ENCODE data around the gene ADA. TPM values are rescaled to one million over a fixed set of nuclear protein-coding genes. Genes with fewer than 3 reads are reported as not detected.

ADA gene
- total and polyA plus RNA-seq, 2 of the 13 experiments (the other 11 are each of a cell fraction or from before 2014, with no cell fraction given): 2.5 to 11.3 TPM

DNA sequence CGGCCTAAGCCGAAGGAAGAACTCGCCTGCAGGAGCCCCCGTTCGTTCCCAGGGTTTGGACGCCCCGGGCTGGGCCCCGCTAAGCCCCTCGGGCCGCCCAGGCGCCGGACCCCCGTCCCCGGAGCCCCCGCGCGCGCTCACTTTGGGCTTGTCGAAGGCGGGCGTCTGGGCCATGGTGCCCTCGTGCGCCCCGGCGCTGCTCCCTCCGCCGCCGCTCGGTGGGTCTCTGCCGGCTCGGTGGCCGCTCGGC, 140 bp downstream of the ADA start (continued):
- TF ChIP-seq GTF3A (CRISPR knock-in tag; conservative IDR thresholded peaks at IDR 0.05) (0 out of 2 replicates have a peak, but pooled peaks have one; percentile 4), FOXO1 (CRISPR knock-in tag; IDR thresholded peaks at IDR 0.05) (no peak), ZFP62 (CRISPR knock-in tag; IDR thresholded peaks at IDR 0.05) (0 out of 2 replicates have a peak, but pooled peaks have one; percentile 38), ZBED4 (CRISPR knock-in tag; IDR thresholded peaks at IDR 0.05; ENCODE audit: borderline replicate concordance) (peak; percentile 28; the same call in 1 of the 2 replicates), WIZ (CRISPR knock-in tag; IDR thresholded peaks at IDR 0.05) (no peak), ZBTB8A (CRISPR knock-in tag; IDR thresholded peaks at IDR 0.05; ENCODE audit: borderline replicate concordance, low read depth) (no peak), FLYWCH1 (CRISPR knock-in tag; IDR thresholded peaks at IDR 0.05) (0 out of 2 replicates have a peak, but pooled peaks have one; percentile 24), KMT2A (CRISPR knock-in tag; IDR thresholded peaks at IDR 0.05) (no peak), RCOR2 (CRISPR knock-in tag; IDR thresholded peaks at IDR 0.05) (0 out of 2 replicates have a peak, but pooled peaks have one; percentile 3), ZNF780A (CRISPR knock-in tag; IDR thresholded peaks at IDR 0.05) (no peak), SMC3 (IDR thresholded peaks at IDR 0.05; ENCODE audit: low read length) (no peak), ZNF18 (CRISPR knock-in tag; IDR thresholded peaks at IDR 0.05; ENCODE audit: insufficient replicate concordance) (no peak), CEBPB (IDR thresholded peaks at IDR 0.05; ENCODE audit: borderline replicate concordance, low read depth, low read length) (no peak), ZSCAN5A (CRISPR knock-in tag; IDR thresholded peaks at IDR 0.05; ENCODE audit: borderline replicate concordance) (no peak), ZFX (CRISPR knock-in tag; IDR thresholded peaks at IDR 0.05; ENCODE audit: low read depth) (peak; percentile 42; the same call in 1 of the 2 replicates), ARID4A (CRISPR knock-in tag; IDR thresholded peaks at IDR 0.05; ENCODE audit: borderline replicate concordance) (0 out of 2 replicates have a peak, but pooled peaks have one; percentile 45)
- TF ChIP-seq, protein P1, sequence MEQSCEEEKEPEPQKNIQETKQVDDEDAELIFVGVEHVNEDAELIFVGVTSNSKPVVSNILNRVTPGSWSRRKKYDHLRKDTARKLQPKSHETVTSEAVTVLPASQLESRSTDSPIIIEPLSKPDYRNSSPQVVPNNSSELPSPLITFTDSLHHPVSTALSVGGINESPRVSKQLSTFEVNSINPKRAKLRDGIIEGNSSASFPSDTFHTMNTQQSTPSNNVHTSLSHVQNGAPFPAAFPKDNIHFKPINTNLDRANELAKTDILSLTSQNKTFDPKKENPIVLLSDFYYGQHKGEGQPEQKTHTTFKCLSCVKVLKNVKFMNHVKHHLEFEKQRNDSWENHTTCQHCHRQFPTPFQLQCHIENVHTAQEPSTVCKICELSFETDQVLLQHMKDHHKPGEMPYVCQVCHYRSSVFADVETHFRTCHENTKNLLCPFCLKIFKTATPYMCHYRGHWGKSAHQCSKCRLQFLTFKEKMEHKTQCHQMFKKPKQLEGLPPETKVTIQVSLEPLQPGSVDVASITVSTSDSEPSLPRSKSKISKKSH (CRISPR knock-in tag; IDR thresholded peaks at IDR 0.05; ENCODE audit: borderline replicate concordance): no peak

All from HepG2 (cell line).